HG03457 (cell line): ENCODE results near the gene GNAQ.

Experiments used
- ATAC-seq: cut with Tn5 transposase; IDR thresholded peaks from one replicate; pipeline ENCODE4 v1.9.1; 2021; ENCODE audit warnings: moderate number of reproducible peaks; ENCODE audit not compliant: unreplicated experiment

GNAQ gene

GRCh38 chr9:77910194-77910621 lies 121.4 kb downstream of the GNAQ start:
- ATAC-seq = no peak

- ATAC-seq = no peak
Measured at GRCh38 chr9:77909306-77909705, 122.3 kb downstream of the GNAQ start.

GRCh38 chr9:77908293-77908692 lies 123.3 kb downstream of the GNAQ start:
- no peak for ATAC-seq

- ATAC-seq = no peak
Measured at GRCh38 chr9:77907585-77907984, 124.0 kb downstream of the GNAQ start.

- no peak for ATAC-seq
Measured at GRCh38 chr9:77906991-77907390, 124.6 kb downstream of the GNAQ start.

DNA sequence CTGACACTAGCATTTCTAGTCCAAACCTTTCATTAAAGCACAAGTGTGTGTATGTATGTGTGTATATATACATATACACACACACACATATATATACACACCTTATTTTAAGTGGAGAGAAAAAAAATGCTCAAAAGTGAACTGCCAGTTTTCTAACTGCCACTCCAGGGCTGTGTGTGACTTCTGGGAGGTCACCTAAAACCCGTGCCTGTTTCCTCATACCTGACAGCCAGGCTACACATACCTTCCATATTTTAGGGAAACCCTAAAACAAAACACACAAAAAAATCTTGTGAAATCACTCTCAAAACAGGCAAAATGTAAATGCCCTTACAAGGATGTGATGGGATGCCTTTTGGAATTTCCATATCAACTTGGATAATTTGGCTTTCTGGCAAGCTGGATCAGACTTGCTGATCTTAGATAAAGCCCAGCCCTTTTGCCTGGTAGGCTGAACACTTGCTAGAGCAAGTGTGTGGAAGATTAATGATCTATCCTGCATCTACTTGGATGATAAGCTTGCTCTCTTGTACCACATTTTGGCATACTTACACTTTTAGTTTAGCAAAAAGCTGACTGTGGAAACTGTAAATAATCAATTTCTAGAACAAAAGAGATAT lies 127.8 kb downstream of the GNAQ start:
- ATAC-seq = no peak

- no peak for ATAC-seq
Measured at GRCh38 chr9:77901771-77902170, 129.8 kb downstream of the GNAQ start.

- no peak for ATAC-seq
Measured at GRCh38 chr9:77901018-77901417, 130.6 kb downstream of the GNAQ start.

DNA sequence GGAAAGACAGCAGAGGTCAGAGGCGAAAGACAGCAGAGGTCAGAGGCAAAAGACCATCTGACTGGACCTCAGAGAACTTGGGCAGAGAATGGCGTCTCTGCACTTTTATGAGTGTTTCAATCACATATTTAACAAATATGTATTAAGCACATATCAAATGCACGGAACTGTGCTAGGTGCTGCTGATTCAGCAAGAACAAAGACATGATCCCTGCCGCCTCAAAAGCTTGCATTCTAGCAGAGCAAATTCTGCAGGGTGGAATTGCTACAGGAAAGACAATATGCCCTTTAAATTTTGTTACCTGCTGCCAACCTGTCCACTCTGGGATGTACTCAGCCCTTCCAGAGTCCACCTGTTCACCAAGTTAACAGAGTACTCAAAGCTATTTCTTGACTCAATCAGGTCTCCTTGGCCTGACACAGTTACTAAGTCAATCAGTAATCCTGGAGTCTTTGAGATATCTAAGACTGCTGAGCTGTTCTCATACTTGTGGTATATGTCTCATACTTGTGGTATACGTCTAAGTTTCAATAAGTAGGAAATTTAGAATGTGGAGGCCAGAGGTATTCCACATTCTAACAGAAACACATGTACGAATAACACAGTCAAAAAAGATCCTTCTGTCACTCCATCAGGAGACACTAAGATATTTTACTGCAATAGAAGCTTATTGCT lies 131.8 kb downstream of the GNAQ start:
- ATAC-seq = no peak

DNA sequence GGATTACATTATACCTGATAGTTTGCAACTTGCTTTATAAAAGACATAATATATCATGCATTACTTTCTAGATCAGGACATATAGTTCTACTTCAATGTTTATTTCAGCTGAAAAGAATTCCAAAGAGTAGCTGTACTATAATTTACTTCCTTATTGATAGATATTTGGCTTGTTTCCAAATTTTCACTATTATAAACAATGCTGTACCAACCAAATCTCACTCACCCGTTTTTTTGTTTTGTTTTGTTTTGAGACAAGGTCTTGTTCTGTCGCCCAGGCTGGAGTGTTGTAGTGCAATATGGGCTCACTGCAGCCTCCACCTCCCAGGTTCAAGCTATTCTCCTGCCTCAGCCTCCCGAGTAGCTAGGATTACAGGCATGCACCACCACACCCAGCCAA lies 132.7 kb downstream of the GNAQ start:
- ATAC-seq = no peak

DNA sequence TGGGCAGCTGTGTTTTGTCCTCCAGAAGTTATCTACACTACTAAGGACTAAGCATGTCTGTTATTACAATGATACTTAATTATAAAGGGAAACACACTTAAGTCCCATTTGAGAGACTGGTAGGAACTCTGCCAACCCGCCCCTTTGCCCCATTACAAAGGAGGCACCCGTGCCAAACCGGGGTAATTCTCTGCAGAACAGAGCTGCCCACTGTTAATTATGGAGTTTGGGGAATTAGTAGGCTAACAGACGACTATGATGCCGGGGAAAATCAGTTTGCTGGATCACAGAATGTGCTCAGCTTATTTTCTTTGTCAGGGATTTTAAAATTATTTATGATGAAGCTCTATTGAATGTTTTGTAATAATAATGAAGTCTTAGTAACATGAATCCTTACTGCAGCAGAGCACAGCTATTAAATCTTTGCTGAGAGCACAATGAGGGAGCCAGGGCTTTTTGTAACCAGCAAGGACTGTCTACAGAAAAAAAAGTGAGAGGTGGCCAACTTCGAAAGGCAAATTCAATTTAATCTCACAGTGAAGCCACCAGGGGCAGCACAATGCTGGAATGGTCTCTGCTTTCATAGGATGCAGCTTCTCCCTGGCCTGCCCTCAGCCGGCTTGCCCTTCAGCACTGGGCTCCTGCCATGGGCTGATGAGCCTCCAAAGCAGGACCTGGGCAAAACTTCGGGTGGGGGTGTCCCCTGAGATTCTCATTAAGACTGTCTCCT lies 134.5 kb downstream of the GNAQ start:
- no peak for ATAC-seq

GRCh38 chr9:77896269-77896937 lies 135.2 kb downstream of the GNAQ start:
- no peak for ATAC-seq

DNA sequence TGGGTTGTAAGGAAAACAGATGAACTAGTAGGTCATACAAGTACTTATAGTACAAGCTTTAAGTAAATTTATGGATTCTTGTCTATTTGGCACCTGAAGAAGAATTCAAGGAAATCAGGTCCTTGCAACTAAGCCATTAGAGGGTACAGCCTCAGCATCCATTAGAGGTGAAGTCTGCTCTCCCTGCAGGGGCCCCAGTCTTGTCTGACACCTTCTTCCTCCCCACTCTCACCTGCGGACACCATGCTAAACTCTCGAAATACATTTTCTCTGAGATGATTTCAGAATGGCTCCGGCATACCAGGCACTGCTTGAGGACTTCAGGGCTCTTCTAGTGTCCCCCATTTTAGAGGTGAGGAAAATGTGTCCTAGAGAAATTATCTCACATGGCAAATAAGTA lies 137.9 kb downstream of the GNAQ start:
- no peak for ATAC-seq

DNA sequence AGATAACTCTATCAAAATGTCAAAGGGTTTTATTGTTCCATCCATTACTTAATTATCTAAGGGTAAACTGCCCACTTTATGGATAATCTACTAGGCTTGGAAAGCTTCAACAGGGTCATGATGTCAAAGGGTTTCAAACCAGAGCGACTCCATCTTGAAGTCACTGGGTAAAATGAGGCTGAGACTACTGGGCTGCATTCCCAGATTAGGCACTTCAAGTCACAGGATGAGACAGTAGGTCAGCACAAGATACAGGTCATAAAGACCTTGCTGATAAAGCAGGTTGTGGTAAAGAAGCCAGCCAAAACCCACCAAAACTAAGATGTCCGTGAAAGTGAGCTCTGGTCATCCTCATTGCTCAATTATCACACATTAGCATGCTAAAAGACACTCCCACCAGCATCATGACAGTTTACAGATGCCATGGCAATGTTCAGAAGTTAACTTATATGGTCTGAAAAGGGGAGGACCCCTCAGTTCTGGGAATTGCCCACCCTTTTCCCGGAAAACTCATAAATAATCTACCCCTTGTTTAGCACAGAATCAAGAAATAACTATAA lies 138.6 kb downstream of the GNAQ start:
- no peak for ATAC-seq

GRCh38 chr9:77892171-77892570 lies 139.4 kb downstream of the GNAQ start:
- ATAC-seq = peak; percentile 77

DNA sequence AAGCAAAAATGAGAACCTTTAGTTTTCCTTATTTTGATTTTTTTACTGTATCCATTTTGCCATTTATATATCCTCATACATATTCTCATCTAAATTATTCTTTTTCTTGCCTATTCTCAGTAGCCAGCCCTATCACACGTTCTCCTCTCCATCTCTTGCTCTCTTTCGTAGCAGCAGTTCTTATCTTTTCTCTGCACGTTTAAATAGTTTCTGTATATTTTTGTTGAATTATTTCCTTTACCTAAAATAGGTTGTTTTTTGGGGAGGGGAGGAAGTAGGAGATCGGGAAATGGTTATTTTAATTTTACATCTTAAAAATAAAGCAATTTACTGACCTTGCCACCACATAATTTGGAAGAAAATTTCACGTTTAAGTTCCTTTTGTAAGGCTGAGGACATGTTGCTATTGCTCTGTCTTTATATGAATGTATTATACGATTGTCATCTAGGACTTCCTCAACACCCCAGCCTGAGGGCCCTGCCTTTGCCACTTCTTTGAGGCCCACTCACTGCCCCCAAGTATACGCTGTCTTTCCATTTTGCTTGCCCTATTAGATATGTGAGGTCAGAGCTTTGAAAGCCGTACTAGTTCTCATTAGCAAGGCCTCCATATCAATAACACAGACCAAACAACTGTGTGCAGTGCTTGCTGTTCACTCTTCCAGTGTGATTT lies 140.3 kb downstream of the GNAQ start:
- no peak for ATAC-seq

DNA sequence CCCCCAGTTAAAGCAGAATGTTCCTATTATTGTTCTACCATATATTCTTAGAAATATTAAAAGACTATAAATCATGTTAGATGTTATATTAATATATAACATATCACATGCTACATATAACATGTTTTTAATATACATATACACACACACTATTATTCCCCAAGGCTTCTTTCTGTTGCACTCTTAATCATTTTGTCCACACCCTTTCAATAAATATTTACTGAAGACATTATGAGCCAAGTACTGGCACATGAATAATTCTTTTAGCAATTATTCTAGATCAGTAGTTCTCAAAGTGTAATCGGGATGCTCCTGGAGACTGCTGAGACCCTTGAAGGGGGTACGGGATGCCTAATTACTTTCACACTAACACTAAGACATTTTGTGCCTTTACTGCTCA lies 143.9 kb downstream of the GNAQ start:
- no peak for ATAC-seq

- ATAC-seq = no peak
Measured at GRCh38 chr9:77885104-77885672, 146.4 kb downstream of the GNAQ start.

- ATAC-seq = no peak
Measured at GRCh38 chr9:77883846-77884771, 147.5 kb downstream of the GNAQ start.
